Spleen (tissue), 11 donors: Measurements from ENCODE around the gene CDR2. TPM values are rescaled to one million over a fixed set of nuclear protein-coding genes. Genes with fewer than 3 reads are reported as not detected.
A peak's percentile ranks its signal among the peaks of the same experiment; 100 is the strongest.
"Not testable (repeated sequence)": the region's sequence is repeated elsewhere in the genome, so short reads cannot be mapped to it uniquely, and the experiment has no call there.

Experiments
- DNase-seq: peaks from one replicate; pipeline ENCODE4 v3.0.0-alpha.2; 2020
- H3K27ac ChIP-seq, 8 donors: fragments of 200-600 bp; sonication (generic) in 7 of 8; 1 replicate in 4 of 8; 2 replicates in 4 of 8; pipeline versions ENCODE4 v1.5.0 to v1.8.0; 2016 to 2021; ENCODE audit warnings: inconsistent platforms in 4 of 8, mild to moderate bottlenecking in 4 of 8, moderate library complexity in 1 of 8
- H3K27me3 ChIP-seq, 7 donors: fragments of 200-600 bp; sonication (generic) in 6 of 7; replicated peaks in 1 of 7; 1 replicate in 4 of 7; 2 replicates in 3 of 7; pipeline versions ENCODE4 v1.5.0 to v1.8.0; 2016 to 2021; ENCODE audit warnings: inconsistent platforms in 3 of 7, mild to moderate bottlenecking in 1 of 7
- H3K36me3 ChIP-seq, 6 donors: fragments of 200-600 bp; sonication (generic) in 5 of 6; 1 replicate in 4 of 6; 2 replicates in 2 of 6; pipeline versions ENCODE4 v1.5.0 to v1.8.0; 2016 to 2021; ENCODE audit warnings: inconsistent platforms in 2 of 6
- H3K4me1 ChIP-seq, 6 donors: fragments of 200-600 bp; sonication (generic) in 5 of 6; 1 replicate in 3 of 6; 2 replicates in 3 of 6; pipeline versions ENCODE4 v1.5.0 to v1.8.0; 2016 to 2021; ENCODE audit warnings: inconsistent platforms in 3 of 6
- H3K4me3 ChIP-seq, 8 donors: fragments of 200-600 bp; sonication (generic) in 7 of 8; 1 replicate in 4 of 8; 2 replicates in 4 of 8; pipeline versions ENCODE4 v1.5.0 to v1.8.0; 2016 to 2021; ENCODE audit warnings: inconsistent platforms in 4 of 8, mild to moderate bottlenecking in 4 of 8, moderate library complexity in 2 of 8
- H3K9me3 ChIP-seq, 8 donors: fragments of 200-600 bp; sonication (generic) in 7 of 8; 1 replicate in 4 of 8; 2 replicates in 4 of 8; pipeline versions ENCODE4 v1.5.0 to v1.8.0; 2016 to 2021; ENCODE audit warnings: inconsistent platforms in 4 of 8
- POLR2A ChIP-seq, 3 donors: fragments of 450-650 bp; IDR thresholded peaks; one replicate each; pipeline ENCODE4 v1.5.1; 2017; ENCODE audit warnings: antibody characterized with exemption in 3 of 3, mild to moderate bottlenecking in 1 of 3
- POLR2AphosphoS5 ChIP-seq, 3 donors: sonication (generic); formaldehyde crosslinking; IDR thresholded peaks; one replicate each; pipeline ENCODE4 v1.5.1; 2017; ENCODE audit warnings: antibody characterized with exemption in 3 of 3
- WGBS, 5 donors: extraction: QIAGEN DNeasy Blood & Tissue Kit in 3 of 5; methylation state at CpG; one replicate each; pipeline versions ENCODE4 v1.1.5 to v1.1.7; 2013 to 2018; 5-methylcytosine and 5-hydroxymethylcytosine counted together
- intact Hi-C: fragments of 100-400 bp; cut with DNase I; formaldehyde crosslinking; loops from one replicate; pipeline ENCODE4 v1.15.0; 2023; ENCODE audit warnings: low total_unique reads
- polyA plus RNA-seq, 3 donors: library from polyadenylated mRNA; stranded (reverse); fragments of 200-250 nt; gene quantifications; one replicate each; pipeline ENCODE4 v1.2.1, GENCODE V29; 2013
- total RNA-seq, 7 donors: library from RNA; depleted of rRNA in 3 of 7; stranded (reverse); fragments of >200 nt in 3 of 7; fragmentation: NEBNext Ultra II Directional in 4 of 7; extraction: Animal tissue kit (Norgen Biotek cat#: 25700) in 4 of 7; gene quantifications; one replicate each; pipeline versions ENCODE4 v1.1.0 to v1.2.1, GENCODE V29; 2016 to 2021
- TF ChIP-seq, protein P1 (sequence below), 11 experiments: fragments of 200-600 bp in 7 of 11; fragments of 450-650 bp in 4 of 11; sonication (generic) in 4 of 11; IDR thresholded peaks in 8 of 11; conservative IDR thresholded peaks in 3 of 11; 1 replicate in 7 of 11; 2 replicates in 4 of 11; pipeline versions ENCODE4 v1.4.0 to v1.8.0; 2016 to 2021; ENCODE audit warnings: antibody characterized with exemption in 11 of 11, inconsistent platforms in 4 of 11, mild to moderate bottlenecking in 1 of 11
- donor health status: healthy with polysubstance abuse.
- donor health status: DM: no; HTN: no; CAD: no; lungs with moderate emphysema.
- donor health status: DM: no; HTN: no; CAD: no.
- donor health status: Bipolar disorder and iron deficiency.
- donor health status: healthy.
- donor health status: DM: no; HTN: no; CAD: no.
- donor health status: DM: yes; HTN: yes; CAD: no.

CDR2 gene
- total and polyA plus RNA-seq, 10 donors: 7.7 to 33.4 (median 23.6) TPM

DNA sequence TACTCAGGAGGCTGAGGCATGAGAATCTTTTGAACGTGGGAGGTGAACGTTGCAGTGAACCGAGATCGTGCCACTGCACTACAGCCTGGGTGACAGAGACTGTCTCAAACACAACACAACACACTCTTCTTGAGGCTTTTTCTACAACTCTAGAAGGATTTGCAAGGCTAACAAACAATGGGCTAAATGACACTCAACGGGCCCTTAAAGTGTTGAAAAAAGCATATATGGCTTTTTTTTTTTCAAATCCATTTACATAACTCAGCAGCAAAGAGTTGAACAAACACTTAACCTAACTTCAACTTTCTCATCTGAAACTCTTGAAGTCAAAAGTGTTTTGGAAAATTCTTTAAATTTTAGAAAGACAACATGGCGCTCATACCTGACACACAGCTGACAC lies 22.3 kb downstream of the CDR2 start:
- Histone ChIP-seq H3K4me1 (peaks cover 6 to 49% (median 28%) of the 10 kb centered on the region in 6 donors), H3K9me3 (no peaks in the 10 kb centered on the region), H3K27ac (no peak overlapping the region), H3K36me3 (peaks cover 0 to 56% (median 27%) of the 10 kb centered on the region in 6 donors), H3K4me3 (no peak overlapping the region), H3K27me3 (no peaks in the 10 kb centered on the region)
- no peak for TF ChIP-seq POLR2AphosphoS5 (IDR thresholded peaks at IDR 0.05)
- TF ChIP-seq, protein P1, sequence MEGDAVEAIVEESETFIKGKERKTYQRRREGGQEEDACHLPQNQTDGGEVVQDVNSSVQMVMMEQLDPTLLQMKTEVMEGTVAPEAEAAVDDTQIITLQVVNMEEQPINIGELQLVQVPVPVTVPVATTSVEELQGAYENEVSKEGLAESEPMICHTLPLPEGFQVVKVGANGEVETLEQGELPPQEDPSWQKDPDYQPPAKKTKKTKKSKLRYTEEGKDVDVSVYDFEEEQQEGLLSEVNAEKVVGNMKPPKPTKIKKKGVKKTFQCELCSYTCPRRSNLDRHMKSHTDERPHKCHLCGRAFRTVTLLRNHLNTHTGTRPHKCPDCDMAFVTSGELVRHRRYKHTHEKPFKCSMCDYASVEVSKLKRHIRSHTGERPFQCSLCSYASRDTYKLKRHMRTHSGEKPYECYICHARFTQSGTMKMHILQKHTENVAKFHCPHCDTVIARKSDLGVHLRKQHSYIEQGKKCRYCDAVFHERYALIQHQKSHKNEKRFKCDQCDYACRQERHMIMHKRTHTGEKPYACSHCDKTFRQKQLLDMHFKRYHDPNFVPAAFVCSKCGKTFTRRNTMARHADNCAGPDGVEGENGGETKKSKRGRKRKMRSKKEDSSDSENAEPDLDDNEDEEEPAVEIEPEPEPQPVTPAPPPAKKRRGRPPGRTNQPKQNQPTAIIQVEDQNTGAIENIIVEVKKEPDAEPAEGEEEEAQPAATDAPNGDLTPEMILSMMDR (IDR thresholded peaks at IDR 0.05 in 8 of 11, conservative IDR thresholded peaks at IDR 0.05 in 3 of 11): no peak
- TF ChIP-seq POLR2A (IDR thresholded peaks at IDR 0.05): no peak
- DNase-seq: no peak
- WGBS, 5 donors: 89 to 95% (median 94%) methylated on average over 6 of the region's 6 CpGs
- intact Hi-C loops: no loop called here

DNA sequence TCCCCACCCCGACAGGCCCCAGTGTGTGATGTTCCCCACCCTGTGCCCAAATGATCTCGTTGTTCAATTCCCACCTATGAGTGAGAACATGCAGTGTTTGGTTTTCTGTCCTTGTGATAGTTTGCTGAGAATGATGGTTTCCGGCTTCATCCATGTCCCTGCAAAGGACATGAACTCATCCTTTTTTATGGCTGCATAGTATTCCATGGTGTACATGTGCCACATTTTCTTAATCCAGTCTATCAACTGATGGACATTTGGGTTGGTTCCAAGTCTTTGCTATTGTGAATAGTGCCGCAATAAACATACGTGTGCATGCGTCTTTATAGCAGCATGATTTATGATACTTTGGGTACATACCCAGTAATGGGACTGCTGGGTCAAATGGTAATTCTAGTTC lies 23.4 kb downstream of the CDR2 start:
- peaks cover 6 to 38% (median 21%) of the 10 kb centered on the region in 6 donors for H3K4me1 ChIP-seq
- intact Hi-C loops, H3K27ac ChIP-seq, H3K27me3 ChIP-seq, DNase-seq, H3K9me3 ChIP-seq, H3K4me3 ChIP-seq: not testable (repeated sequence)
- WGBS, 5 donors: 94 to 99% (median 97%) methylated on average over 6 of the region's 6 CpGs
- peaks cover 0 to 67% (median 35%) of the 10 kb centered on the region in 6 donors for H3K36me3 ChIP-seq

DNA sequence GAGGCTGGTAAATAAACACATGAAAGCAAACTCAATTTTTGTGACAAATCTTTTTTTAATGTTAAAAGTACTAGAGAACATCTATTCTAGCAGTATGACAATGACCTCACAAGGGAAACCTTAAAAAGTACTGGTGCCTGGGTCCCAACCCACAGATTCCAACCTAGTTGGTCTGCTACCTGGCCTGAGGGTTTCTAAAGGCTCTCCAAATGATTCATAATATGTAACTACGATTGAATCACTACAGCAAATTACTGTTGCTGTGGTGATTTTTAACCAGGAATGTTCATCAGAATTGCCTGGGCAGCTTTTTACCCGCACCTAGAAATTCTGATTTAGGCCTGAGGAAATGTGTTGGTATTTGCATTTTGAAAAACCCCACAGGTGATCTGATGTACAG lies 26.1 kb downstream of the CDR2 start:
- no peak overlapping the region for H3K27ac ChIP-seq
- H3K4me1 ChIP-seq: peaks cover 0 to 13% (median 7%) of the 10 kb centered on the region in 6 donors
- no peaks in the 10 kb centered on the region for H3K9me3 ChIP-seq
- H3K4me3 ChIP-seq: no peak overlapping the region
- DNase-seq: no peak
- H3K36me3 ChIP-seq: peaks cover 0 to 78% (median 35%) of the 10 kb centered on the region in 6 donors
- TF ChIP-seq POLR2AphosphoS5 (IDR thresholded peaks at IDR 0.05): no peak
- TF ChIP-seq, protein P1 (IDR thresholded peaks at IDR 0.05 in 8 of 11, conservative IDR thresholded peaks at IDR 0.05 in 3 of 11): no peak
- no peak for TF ChIP-seq POLR2A (IDR thresholded peaks at IDR 0.05)
- no peaks in the 10 kb centered on the region for H3K27me3 ChIP-seq
- intact Hi-C loops: no loop called here
- 89 to 97% (median 95%) methylated on average over 2 of the region's 2 CpGs for WGBS, 5 donors

DNA sequence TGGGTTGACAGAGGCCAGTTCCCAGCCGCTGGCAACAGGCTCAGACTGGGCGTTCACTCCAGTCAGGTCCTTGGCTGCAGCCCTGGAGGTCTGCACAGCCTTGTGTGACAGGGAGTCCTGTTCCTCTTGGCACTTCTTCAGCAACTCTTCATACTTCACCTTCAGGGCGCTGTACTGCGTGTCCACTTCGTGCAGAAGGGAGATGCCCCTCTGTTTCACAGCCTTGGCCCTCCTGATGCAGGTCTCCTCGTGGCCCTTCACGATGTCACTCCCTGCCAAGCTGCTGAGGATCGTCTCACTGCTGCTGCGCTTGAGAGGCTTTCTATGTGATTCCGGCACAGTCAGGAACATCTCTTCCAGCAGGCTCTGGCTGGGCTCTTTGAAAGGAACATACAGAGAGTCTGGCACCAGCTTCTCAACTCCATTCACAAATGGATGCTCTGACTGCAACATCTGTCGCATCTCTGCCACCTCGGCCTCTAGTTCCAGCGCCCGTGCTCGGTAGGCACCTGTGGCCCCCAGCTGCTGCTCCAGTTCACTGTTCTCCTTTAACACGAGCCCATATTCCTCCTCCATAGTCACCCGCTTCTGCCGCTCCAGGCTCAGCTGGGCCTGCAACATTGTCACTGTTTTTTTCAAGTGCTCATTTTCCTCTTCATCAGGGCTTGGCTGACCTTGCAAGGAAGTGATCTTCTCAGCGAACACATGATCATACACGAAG lies 27.2 kb downstream of the CDR2 start:
- peaks cover 0 to 75% (median 35%) of the 10 kb centered on the region in 6 donors for H3K36me3 ChIP-seq
- no peak overlapping the region for H3K4me3 ChIP-seq
- TF ChIP-seq POLR2AphosphoS5 (IDR thresholded peaks at IDR 0.05) (no peak), POLR2A (IDR thresholded peaks at IDR 0.05) (no peak)
- TF ChIP-seq, protein P1 (IDR thresholded peaks at IDR 0.05 in 8 of 11, conservative IDR thresholded peaks at IDR 0.05 in 3 of 11): no peak
- 88 to 94% (median 89%) methylated on average over 20 of the region's 20 CpGs for WGBS, 5 donors
- H3K27ac ChIP-seq: peak overlapping the region in 3 of 8 donors; percentile 14 to 51 (median 43)
- intact Hi-C loops: no loop called here
- DNase-seq: no peak
- peaks cover 0 to 4% (median 0%) of the 10 kb centered on the region in 6 donors for H3K4me1 ChIP-seq
- H3K27me3 ChIP-seq: no peaks in the 10 kb centered on the region
- no peaks in the 10 kb centered on the region for H3K9me3 ChIP-seq
